Prostate gland (tissue), 2 donors: ENCODE data around the gene LYZL1. TPM values are rescaled to one million over a fixed set of nuclear protein-coding genes. Genes with fewer than 3 reads are reported as not detected.

Experiments used
- DNase-seq: peaks from one replicate; pipeline ENCODE4 v3.0.0-alpha.2; 2019; ENCODE audit warnings: low spot score
- H3K27ac ChIP-seq, 2 donors: fragments of 200-600 bp; sonication (generic); 2 replicates each; pipeline ENCODE4 v1.5.1; 2017 to 2019
- H3K27me3 ChIP-seq: fragments of 200-600 bp; sonication (generic); replicated peaks from 2 replicates; pipeline ENCODE4 v1.5.1; 2019; ENCODE audit not compliant: insufficient read depth
- H3K36me3 ChIP-seq, 2 donors: fragments of 200-600 bp; sonication (generic); 1 replicate in 1 of 2; 2 replicates in 1 of 2; pipeline versions ENCODE4 v1.5.1 to v1.8.1; 2017 to 2019
- H3K4me1 ChIP-seq: fragments of 200-600 bp; sonication (generic); replicated peaks from 2 replicates; pipeline ENCODE4 v1.5.1; 2019
- H3K4me3 ChIP-seq, 2 donors: fragments of 200-600 bp; sonication (generic); 2 replicates each; pipeline ENCODE4 v1.5.1; 2017 to 2019
- H3K9me3 ChIP-seq: fragments of 200-600 bp; sonication (generic); 2 replicates; pipeline ENCODE4 v1.5.1; 2017
- POLR2A ChIP-seq: fragments of 450-650 bp; IDR thresholded peaks from one replicate; pipeline ENCODE4 v1.6.1; 2016; ENCODE audit warnings: antibody characterized with exemption, mild to moderate bottlenecking
- POLR2AphosphoS5 ChIP-seq: sonication (generic); formaldehyde crosslinking; IDR thresholded peaks from one replicate; pipeline ENCODE4 v1.6.1; 2017; ENCODE audit warnings: antibody characterized with exemption
- WGBS: methylation state at CpG from one replicate; pipeline ENCODE4 v1.1.5; 2018; 5-methylcytosine and 5-hydroxymethylcytosine counted together
- intact Hi-C: fragments of 100-400 bp; cut with DNase I; formaldehyde crosslinking; loops from one replicate; pipeline ENCODE4 v1.14.2; 2022
- total RNA-seq, 2 donors: library from RNA; depleted of rRNA; stranded (reverse); fragments of >200 nt; gene quantifications; one replicate each; pipeline ENCODE4 v1.1.0, GENCODE V29; 2016
- TF ChIP-seq, protein P1 (sequence below), 4 experiments: fragments of 200-600 bp in 2 of 4; fragments of 450-650 bp in 2 of 4; sonication (generic) in 2 of 4; IDR thresholded peaks; 1 replicate in 3 of 4; 2 replicates in 1 of 4; pipeline ENCODE4 v1.5.1; 2016 to 2019; ENCODE audit warnings: antibody characterized with exemption in 4 of 4, mild to moderate bottlenecking in 2 of 4, moderate library complexity in 2 of 4

LYZL1 gene
- total RNA-seq, 2 donors from 2014 or later = 9.5 TPM; not detected in 1

DNA sequence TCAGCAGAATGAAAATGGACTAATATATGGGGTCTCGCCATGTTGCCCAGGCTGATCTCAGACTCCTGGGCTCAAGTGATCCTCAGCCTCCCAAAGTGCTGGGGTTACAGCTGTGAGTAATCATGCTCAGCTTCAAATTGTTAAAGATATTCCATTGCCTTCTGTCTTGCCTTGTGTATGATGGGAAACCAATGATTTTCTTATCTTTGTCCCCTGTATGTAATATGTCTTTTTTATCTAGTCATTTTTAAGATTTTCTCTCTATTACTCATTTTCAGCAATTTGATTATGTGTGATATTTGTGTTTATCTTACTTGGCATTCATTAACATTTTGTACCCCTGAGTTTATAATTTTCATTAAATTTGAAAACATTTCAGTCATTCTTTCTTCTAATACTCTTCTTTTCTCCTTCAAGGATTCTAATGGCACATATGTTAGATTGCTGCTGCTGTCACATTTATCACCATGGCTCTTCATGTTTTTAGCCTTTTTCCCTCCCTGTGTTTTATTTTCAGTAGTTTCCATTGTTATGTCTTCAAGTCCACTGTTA, 12.6 kb downstream of the LYZL1 start:
- WGBS = 100% methylated on average over 1 of the region's 1 CpG

DNA sequence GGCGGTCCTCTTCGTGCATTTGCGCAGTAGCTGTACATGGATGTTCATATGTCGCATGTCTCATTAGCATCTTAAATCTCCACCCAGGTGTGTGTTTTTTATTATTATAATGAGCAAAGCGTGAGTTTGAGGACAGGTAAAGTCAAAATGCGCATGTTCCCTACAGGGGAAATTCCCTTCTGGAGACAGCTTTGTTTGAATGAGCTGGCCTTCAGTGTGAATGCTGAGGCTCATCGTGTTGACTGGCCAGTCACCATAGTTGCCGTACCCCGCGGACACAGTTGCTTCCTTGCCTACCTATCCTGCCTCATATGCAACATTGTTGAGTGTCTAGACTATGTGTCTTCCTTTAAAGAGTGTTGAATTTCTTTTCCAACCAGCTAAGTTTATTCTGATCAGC, 13.6 kb downstream of the LYZL1 start:
- WGBS = 94% methylated on average over 10 of the region's 10 CpGs
- no peak overlapping the region for H3K27ac ChIP-seq
- intact Hi-C loops = loop anchor here (5.0 to 10.0 kb wide), 3 partner anchors 178 to 868 kb away; partner anchors contain the start of gene BAMBI
- no peak for DNase-seq
- H3K9me3 ChIP-seq = no peaks in the 10 kb centered on the region
- no peaks in the 10 kb centered on the region for H3K27me3 ChIP-seq
- no peak overlapping the region for H3K4me3 ChIP-seq
- TF ChIP-seq POLR2AphosphoS5 (no peak), POLR2A (no peak)
- TF ChIP-seq, protein P1, sequence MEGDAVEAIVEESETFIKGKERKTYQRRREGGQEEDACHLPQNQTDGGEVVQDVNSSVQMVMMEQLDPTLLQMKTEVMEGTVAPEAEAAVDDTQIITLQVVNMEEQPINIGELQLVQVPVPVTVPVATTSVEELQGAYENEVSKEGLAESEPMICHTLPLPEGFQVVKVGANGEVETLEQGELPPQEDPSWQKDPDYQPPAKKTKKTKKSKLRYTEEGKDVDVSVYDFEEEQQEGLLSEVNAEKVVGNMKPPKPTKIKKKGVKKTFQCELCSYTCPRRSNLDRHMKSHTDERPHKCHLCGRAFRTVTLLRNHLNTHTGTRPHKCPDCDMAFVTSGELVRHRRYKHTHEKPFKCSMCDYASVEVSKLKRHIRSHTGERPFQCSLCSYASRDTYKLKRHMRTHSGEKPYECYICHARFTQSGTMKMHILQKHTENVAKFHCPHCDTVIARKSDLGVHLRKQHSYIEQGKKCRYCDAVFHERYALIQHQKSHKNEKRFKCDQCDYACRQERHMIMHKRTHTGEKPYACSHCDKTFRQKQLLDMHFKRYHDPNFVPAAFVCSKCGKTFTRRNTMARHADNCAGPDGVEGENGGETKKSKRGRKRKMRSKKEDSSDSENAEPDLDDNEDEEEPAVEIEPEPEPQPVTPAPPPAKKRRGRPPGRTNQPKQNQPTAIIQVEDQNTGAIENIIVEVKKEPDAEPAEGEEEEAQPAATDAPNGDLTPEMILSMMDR (IDR thresholded peaks at IDR 0.05) = no peak
- no peaks in the 10 kb centered on the region for H3K36me3 ChIP-seq
- no peaks in the 10 kb centered on the region for H3K4me1 ChIP-seq

More for the DNA sequence above, 12.6 kb downstream of the LYZL1 start:
- H3K9me3 ChIP-seq = no peaks in the 10 kb centered on the region
- H3K27me3 ChIP-seq = no peaks in the 10 kb centered on the region
- TF ChIP-seq, protein P1 (IDR thresholded peaks at IDR 0.05) = no peak
- no peak for TF ChIP-seq POLR2A
- TF ChIP-seq POLR2AphosphoS5 = no peak
- no peak overlapping the region for H3K4me3 ChIP-seq
- DNase-seq = no peak
- intact Hi-C loops = loop anchor here (5.0 to 10.0 kb wide), 3 partner anchors 177 to 867 kb away; partner anchors contain the start of gene BAMBI
- H3K27ac ChIP-seq = no peak overlapping the region
- H3K4me1 ChIP-seq = no peaks in the 10 kb centered on the region
- no peaks in the 10 kb centered on the region for H3K36me3 ChIP-seq

DNA sequence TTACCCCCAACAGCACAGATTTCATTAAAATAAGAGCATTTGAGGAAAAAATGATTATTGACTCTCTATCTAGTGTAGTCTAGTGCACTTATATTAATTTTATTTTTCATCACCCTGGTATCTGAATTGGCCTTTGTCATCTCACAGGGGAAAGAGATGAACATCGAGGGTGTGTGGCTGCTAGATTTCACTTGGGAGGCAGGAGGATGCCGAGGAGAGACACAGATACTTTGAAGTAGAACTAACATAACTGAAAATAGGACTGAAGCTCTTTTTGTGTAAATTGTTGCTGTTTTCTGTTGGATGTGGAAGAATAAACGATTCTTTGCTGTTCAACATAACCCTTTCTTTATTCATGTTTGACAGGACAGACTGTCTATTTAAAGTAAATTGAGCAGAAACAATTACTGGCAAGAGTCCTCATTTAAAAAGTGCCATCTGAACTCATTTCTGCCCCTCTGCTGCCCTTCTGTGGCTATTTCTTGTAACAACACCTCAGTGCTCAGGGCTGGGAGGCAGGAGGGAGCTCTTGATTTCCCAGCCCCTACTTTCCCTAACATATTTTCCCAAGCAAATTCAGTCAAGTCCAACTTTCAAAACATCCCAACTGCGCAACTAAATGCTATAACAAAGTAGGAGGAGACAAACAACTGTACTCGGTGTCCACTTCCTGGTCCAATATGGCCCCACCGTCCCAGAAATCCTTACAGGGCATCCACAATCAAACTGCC, 15.6 kb downstream of the LYZL1 start:
- no peak overlapping the region for H3K4me3 ChIP-seq
- no peaks in the 10 kb centered on the region for H3K4me1 ChIP-seq
- H3K27me3 ChIP-seq = no peaks in the 10 kb centered on the region
- no peak overlapping the region for H3K27ac ChIP-seq
- 10% methylated on average over 6 of the region's 6 CpGs for WGBS
- TF ChIP-seq, protein P1 (IDR thresholded peaks at IDR 0.05) = peak; percentile 49 to 87 (median 78)
- TF ChIP-seq POLR2AphosphoS5 (peak; percentile 68), POLR2A (no peak)
- H3K36me3 ChIP-seq = no peaks in the 10 kb centered on the region
- intact Hi-C loops = loop anchor here (2.0 to 10.0 kb wide), 4 partner anchors 180 to 870 kb away; partner anchors contain the start of gene BAMBI
- DNase-seq = peak; percentile 64
- no peaks in the 10 kb centered on the region for H3K9me3 ChIP-seq

DNA sequence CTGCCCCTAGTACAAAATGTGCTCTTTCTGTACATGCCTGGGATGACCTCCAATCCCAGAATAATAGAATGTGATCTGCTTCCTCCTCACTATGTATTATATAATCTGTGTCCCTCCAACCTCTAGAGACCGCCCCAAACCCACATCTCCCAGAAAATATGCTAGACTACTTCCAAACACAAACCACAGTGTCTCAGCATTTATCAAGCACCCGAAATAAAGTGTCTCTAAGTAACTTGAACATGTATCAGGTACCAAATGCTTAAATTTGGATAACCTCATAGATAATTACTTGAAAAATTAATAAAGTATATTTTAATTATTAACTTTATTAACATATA, 16.1 kb downstream of the LYZL1 start:
- 73% methylated on average over 2 of the region's 2 CpGs for WGBS
- Histone ChIP-seq H3K9me3 (no peaks in the 10 kb centered on the region), H3K27ac (no peak overlapping the region), H3K4me3 (no peak overlapping the region), H3K27me3 (no peaks in the 10 kb centered on the region), H3K36me3 (no peaks in the 10 kb centered on the region), H3K4me1 (no peaks in the 10 kb centered on the region)
- TF ChIP-seq POLR2A = no peak
- TF ChIP-seq POLR2AphosphoS5 = no peak
- TF ChIP-seq, protein P1 (IDR thresholded peaks at IDR 0.05) = no peak
- no peak for DNase-seq
- intact Hi-C loops = loop anchor here (2.0 to 10.0 kb wide), 4 partner anchors 180 to 870 kb away; partner anchors contain the start of gene BAMBI
